Endothelial cell of hepatic sinusoid (primary cell): ENCODE data around the gene PKP4.

ENCODE experiments used
- in situ Hi-C: cut with HindIII; loops from 2 replicates; pipeline ENCODE4 v1.10.0; 2017; ENCODE audit warnings: low sequenced_read_pairs

Gene PKP4

DNA sequence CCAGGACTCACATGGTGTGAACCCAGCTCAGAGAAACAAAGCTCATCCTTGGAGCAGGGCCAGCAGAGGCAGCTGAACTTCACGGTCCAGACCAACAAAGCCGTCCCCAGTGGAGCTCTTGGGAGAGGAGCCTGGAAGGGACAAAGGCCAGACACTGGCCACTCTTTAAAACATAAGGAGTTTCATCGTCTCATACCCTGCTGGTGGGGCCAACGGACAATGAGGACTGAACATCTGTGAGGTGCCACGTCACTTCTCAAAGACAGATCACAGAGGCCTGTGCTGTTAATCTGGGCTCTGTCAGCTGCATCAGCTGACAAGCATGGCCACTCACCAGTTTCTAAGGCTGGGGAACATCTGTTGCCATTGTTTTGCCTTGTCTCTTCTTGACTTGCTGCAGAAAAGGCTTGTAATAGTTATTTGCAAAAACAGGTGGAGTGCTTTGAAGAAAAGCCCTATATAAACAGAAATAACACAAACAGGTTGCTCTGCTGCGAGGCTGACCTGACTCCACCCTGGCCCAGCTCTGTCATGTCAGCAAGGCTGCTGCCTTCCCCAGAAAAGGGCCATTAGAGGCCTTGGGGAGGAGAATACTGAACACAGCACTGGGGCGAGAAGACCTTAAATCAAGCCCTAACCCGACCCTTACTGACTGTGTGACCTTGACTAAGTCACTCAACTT, 270.3 kb downstream of the PKP4 start:
- in situ Hi-C loops: no loop called here

DNA sequence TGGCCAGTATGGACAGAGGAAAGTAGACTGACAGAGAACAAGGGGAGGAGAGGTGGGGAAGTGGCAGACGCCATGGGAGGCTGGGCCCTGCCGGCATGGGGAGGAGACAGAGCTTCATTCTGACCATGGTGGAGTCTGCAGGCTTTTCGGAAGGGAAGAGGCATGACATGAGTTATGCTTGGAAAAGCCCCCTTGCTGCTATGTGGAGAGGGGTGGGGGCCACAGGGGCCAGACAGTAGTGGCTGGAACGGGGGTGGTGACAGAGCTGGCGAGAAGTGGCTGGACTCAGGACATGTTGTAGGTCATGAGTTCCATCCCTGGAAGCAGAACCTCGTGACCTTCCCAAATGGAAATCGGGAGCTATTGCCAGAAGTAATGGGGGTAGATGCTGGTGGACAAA, 271.7 kb downstream of the PKP4 start:
- in situ Hi-C loops: no loop called here

- in situ Hi-C loops: no loop called here
These were observed 272.7 kb downstream of the PKP4 start for GRCh38 chr2:158729451-158729850.

DNA sequence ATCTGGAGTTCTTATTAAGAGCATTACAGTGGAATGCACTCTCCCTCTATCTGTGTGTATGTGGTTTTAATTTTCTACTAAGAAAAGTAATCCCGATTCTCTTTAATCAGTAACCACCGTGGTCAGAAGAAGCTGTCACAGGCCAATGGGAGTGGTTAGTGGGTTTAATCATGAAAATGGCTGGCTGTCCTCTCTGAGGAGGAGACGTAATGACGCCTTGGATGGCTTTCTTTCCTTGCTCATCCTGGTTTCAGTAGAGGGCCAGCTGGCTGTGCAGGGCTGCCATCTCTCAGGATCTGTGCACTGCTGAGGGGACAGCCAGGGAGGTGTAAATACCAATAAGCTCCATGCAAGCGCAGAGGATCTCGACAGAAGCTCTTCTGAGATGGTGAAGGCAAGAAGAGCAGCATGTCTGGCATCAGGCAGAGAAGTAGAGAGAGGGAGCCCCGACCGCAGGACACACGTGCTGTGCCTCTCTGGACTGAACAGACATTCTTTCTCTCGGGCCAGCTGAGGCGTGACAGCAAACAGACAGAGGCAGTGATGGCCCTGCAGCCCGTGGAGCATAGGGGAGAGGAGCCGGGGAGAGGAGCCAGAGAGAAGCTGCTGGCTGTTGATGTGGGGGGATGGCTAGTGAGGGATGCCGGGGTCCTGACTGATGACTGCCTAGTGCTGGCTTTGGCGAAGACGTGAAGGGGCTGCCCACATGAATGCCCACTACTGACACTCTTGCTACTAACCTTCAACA, 273.3 kb downstream of the PKP4 start:
- in situ Hi-C loops: no loop called here

DNA sequence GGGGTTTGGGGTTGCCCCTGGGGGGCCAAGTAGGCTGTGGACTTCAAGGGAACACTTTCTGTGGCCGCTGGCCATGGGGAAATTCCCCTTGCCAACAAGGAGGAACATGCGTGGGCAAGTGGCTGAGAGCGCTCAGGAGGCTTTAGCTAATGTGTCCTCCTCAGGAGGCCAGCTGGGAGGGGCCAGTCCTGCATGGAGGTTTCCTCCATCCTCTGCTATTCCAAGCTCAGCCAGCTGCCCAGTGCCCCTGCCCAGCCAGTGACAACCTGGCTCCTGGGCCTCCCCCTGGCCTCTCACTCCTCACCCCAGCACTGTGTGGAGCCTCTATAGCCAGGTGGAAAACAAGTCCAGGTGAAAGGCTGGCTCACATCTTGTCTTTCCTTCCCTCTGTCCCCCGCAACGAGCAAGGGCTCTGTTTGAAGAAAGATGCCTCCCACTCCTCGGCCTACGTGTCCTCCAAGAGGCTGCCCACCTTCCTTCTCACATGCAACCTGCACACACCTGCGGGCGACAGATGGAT, 273.9 kb downstream of the PKP4 start:
- in situ Hi-C loops: no loop called here

GRCh38 chr2:158731386-158731785, 274.6 kb downstream of the PKP4 start:
- in situ Hi-C loops: no loop called here
